Measurements from ENCODE around the gene INPP4A.
"Not testable (repeated sequence)": the region's sequence is repeated elsewhere in the genome, so short reads cannot be mapped to it uniquely, and the experiment has no call there.

The INPP4A gene

GRCh38 chr2:98405301-98405700 is 39.4 kb upstream of the INPP4A start:
- no peak overlapping the region for H3K4me3 ChIP-seq (ENCODE audit: low read depth, low read length)
- DNase-seq (ENCODE audit: low read depth) = no peak
- no peak for TF ChIP-seq CTCF (IDR thresholded peaks at IDR 0.05; ENCODE audit: insufficient read depth, low read depth, low read length, missing control alignments)

GRCh38 chr2:98408155-98408554 is 36.5 kb upstream of the INPP4A start:
- no peak for TF ChIP-seq CTCF (IDR thresholded peaks at IDR 0.05; ENCODE audit: insufficient read depth, low read depth, low read length, missing control alignments)
- H3K4me3 ChIP-seq (ENCODE audit: low read depth, low read length) = no peak overlapping the region
- no peak for DNase-seq (ENCODE audit: low read depth)

- DNase-seq (ENCODE audit: low read depth) = peak; percentile 84
- peak; percentile 72 for TF ChIP-seq CTCF (IDR thresholded peaks at IDR 0.05; ENCODE audit: insufficient read depth, low read depth, low read length, missing control alignments)
- no peak overlapping the region for H3K4me3 ChIP-seq (ENCODE audit: low read depth, low read length)
Observed at GRCh38 chr2:98412751-98413458, 31.8 kb upstream of the INPP4A start.

- not testable (repeated sequence) for DNase-seq (ENCODE audit: low read depth)
Observed at GRCh38 chr2:98414246-98414645, 30.4 kb upstream of the INPP4A start.

GRCh38 chr2:98415719-98416248 is 28.9 kb upstream of the INPP4A start:
- peak; percentile 32 for DNase-seq (ENCODE audit: low read depth)
- H3K4me3 ChIP-seq (ENCODE audit: low read depth, low read length) = not testable (repeated sequence)

More at GRCh38 chr2:98414246-98414645, 30.4 kb upstream of the INPP4A start:
- not testable (repeated sequence) for H3K4me3 ChIP-seq (ENCODE audit: low read depth, low read length)

GRCh38 chr2:98416383-98417159 is 28.1 kb upstream of the INPP4A start:
- H3K4me3 ChIP-seq (ENCODE audit: low read depth, low read length) = no peak overlapping the region
- no peak for TF ChIP-seq CTCF (IDR thresholded peaks at IDR 0.05; ENCODE audit: insufficient read depth, low read depth, low read length, missing control alignments)
- no peak for DNase-seq (ENCODE audit: low read depth)

GRCh38 chr2:98419544-98419943 is 25.1 kb upstream of the INPP4A start:
- no peak for TF ChIP-seq CTCF (IDR thresholded peaks at IDR 0.05; ENCODE audit: insufficient read depth, low read depth, low read length, missing control alignments)
- H3K4me3 ChIP-seq (ENCODE audit: low read depth, low read length) = no peak overlapping the region
- DNase-seq (ENCODE audit: low read depth) = no peak

All from GM12865 (cell line).